ENCODE measurements around the gene PDIK1L. TPM values are rescaled to one million over a fixed set of nuclear protein-coding genes. Genes with fewer than 3 reads are reported as not detected.
A peak's percentile ranks its signal among the peaks of the same experiment; 100 is the strongest.

PDIK1L gene
- total and polyA plus RNA-seq, 9 of the 15 experiments (the other 6 are each of a cell fraction or from before 2014, with no cell fraction given), result 12.8 to 30.2 (median 21.5) TPM

DNA sequence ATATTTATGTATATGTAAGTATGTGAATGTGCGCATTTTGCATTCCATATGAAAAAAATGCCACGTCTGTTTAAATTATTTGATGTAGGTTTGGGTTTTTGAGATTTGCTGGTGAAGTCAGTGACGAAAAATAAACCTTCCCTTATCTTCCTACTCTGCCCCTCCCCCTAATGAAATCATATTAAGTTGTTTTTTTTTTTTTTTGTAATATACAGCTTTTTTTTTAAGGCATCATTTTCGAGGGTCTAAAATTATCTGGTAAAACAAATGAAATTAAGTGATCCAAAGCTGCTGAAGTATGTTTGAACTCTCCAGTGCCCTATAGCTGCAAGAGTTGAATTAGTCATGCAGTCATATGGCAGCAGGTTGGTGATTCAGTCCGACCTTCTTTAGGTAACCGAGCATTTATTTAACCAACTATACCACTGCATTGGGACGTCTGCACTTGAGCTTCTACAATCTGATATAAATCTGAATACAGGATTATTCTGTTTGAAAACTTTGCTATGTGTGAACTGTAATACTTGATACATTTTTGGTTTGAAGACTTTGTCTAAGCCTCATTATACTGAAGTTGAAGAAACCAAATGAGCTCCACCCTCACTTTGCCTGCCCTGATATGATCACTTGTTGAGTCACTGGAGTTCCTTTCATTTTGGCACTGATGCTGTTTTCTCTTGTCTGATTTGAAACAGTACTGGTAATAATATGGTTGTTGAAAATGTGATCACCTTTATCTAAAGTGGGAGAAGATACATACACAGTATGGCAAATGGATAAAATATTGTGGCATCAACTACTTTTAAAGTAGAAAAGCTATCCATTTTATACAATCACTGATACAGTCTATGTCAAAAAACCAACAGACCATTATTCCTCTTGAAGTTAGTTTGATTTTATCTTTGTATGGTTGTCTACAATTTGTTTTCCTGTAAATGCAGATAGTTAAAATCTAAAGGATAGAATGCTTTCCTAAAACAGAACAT is 11.7 kb downstream of the PDIK1L start (continued):
- TF ChIP-seq ZNF639 (CRISPR knock-in tag; conservative IDR thresholded peaks at IDR 0.05 in 1 of 2, IDR thresholded peaks at IDR 0.05 in 1 of 2) (peak in 1 of 2 experiments; percentile 82; a peak in 2 of 4 replicates), CXXC5 (CRISPR knock-in tag; IDR thresholded peaks at IDR 0.05) (no peak; the same call in 1 of the 2 replicates), HMG20B (CRISPR knock-in tag; IDR thresholded peaks at IDR 0.05) (no peak), ELF2 (CRISPR knock-in tag; IDR thresholded peaks at IDR 0.05) (no peak), PTTG1 (tag; IDR thresholded peaks at IDR 0.05; ENCODE audit: low read depth) (no peak), NFE2 (IDR thresholded peaks at IDR 0.05; ENCODE audit: low read depth) (peak; percentile 90), POLR2B (IDR thresholded peaks at IDR 0.05; ENCODE audit: low read depth, partially characterized antibody) (no peak), ATF1 (CRISPR knock-in tag; IDR thresholded peaks at IDR 0.05) (no peak), ATF1 (tag; IDR thresholded peaks at IDR 0.05) (peak; percentile 8), RB1 (IDR thresholded peaks at IDR 0.05; ENCODE audit: low read depth) (no peak), SMARCE1 (IDR thresholded peaks at IDR 0.05) (peak; percentile 92), MXI1 (IDR thresholded peaks at IDR 0.05; ENCODE audit: low read depth, low read length) (no peak), CBFA2T2 (conservative IDR thresholded peaks at IDR 0.05) (peak; percentile 37; the same call in 1 of the 2 replicates), SAFB (IDR thresholded peaks at IDR 0.05; ENCODE audit: borderline replicate concordance, low read depth, low read length) (no peak), ZNF354B (CRISPR knock-in tag; IDR thresholded peaks at IDR 0.05) (no peak), U2AF1 (optimal IDR thresholded peaks at IDR 0.05; ENCODE audit: low read depth, low read length) (no peak), MIER1 (IDR thresholded peaks at IDR 0.05; ENCODE audit: low read depth) (peak; percentile 54; the same call in 1 of the 2 replicates), POLR2AphosphoS2 (IDR thresholded peaks at IDR 0.05; ENCODE audit: low read length) (no peak), RBFOX2 (IDR thresholded peaks at IDR 0.05; ENCODE audit: low read depth, low read length) (peak; percentile 49; the same call in 1 of the 2 replicates), NONO (IDR thresholded peaks at IDR 0.05; ENCODE audit: low read depth in 2 of 2, low read length in 1 of 2) (no peak), ZNF174 (CRISPR knock-in tag; IDR thresholded peaks at IDR 0.05) (no peak), GTF2A2 (tag; IDR thresholded peaks at IDR 0.05) (no peak), ESRRB (CRISPR knock-in tag; IDR thresholded peaks at IDR 0.05; ENCODE audit: borderline replicate concordance) (no peak), CHD4 (IDR thresholded peaks at IDR 0.05; ENCODE audit: insufficient read depth, insufficient replicate concordance, low read depth, low read length, poor library complexity, severe bottlenecking) (no peak), CHD1 (IDR thresholded peaks at IDR 0.05; ENCODE audit: low read length) (no peak), ZKSCAN1 (IDR thresholded peaks at IDR 0.05; ENCODE audit: low read depth, low read length) (0 out of 2 replicates have a peak, but pooled peaks have one; percentile 25), ZNF324 (CRISPR knock-in tag; IDR thresholded peaks at IDR 0.05) (no peak; the same call in none of the 2 replicates), MITF (IDR thresholded peaks at IDR 0.05) (peak; percentile 69; the same call in 1 of the 2 replicates)
